Right atrium auricular region (tissue), 2 donors: Measurements from ENCODE around the gene ENPP7. TPM values are rescaled to one million over a fixed set of nuclear protein-coding genes. Genes with fewer than 3 reads are reported as not detected.
"Not testable (repeated sequence)": the region's sequence is repeated elsewhere in the genome, so short reads cannot be mapped to it uniquely, and the experiment has no call there.

Source experiments
- DNase-seq: peaks from one replicate; pipeline ENCODE4 v3.0.0-alpha.2; 2019; ENCODE audit warnings: low spot score
- H3K27ac ChIP-seq, 2 donors: fragments of 200-600 bp; sonication (generic); 1 replicate in 1 of 2; 2 replicates in 1 of 2; pipeline ENCODE4 v1.5.1; 2016 to 2019
- H3K27me3 ChIP-seq, 2 donors: fragments of 200-600 bp; sonication (generic); one replicate each; pipeline versions ENCODE4 v1.5.1 to v1.6.0; 2017 to 2019
- H3K36me3 ChIP-seq: fragments of 200-600 bp; sonication (generic); one replicate; pipeline ENCODE4 v1.5.1; 2016
- H3K4me1 ChIP-seq, 2 donors: fragments of 200-600 bp; sonication (generic); one replicate each; pipeline versions ENCODE4 v1.5.1 to v1.6.0; 2017 to 2019
- H3K4me3 ChIP-seq, 2 donors: fragments of 200-600 bp; sonication (generic); 1 replicate in 1 of 2; 2 replicates in 1 of 2; pipeline ENCODE4 v1.5.1; 2017 to 2019; ENCODE audit warnings: mild to moderate bottlenecking in 1 of 2, moderate library complexity in 1 of 2
- H3K9me3 ChIP-seq, 2 donors: fragments of 200-600 bp; sonication (generic); one replicate each; pipeline ENCODE4 v1.5.1; 2019
- total RNA-seq, 2 donors: library from RNA; depleted of rRNA; stranded (reverse); fragments of >200 nt; gene quantifications; one replicate each; pipeline ENCODE4 v1.1.0, GENCODE V29; 2016
- TF ChIP-seq, protein P1 (sequence below), 2 donors: fragments of 200-600 bp; sonication (generic); IDR thresholded peaks; one replicate each; pipeline ENCODE4 v1.5.1; 2019; ENCODE audit warnings: antibody characterized with exemption in 2 of 2

ENPP7 gene
- total RNA-seq, 2 donors from 2014 or later = not detected

DNA sequence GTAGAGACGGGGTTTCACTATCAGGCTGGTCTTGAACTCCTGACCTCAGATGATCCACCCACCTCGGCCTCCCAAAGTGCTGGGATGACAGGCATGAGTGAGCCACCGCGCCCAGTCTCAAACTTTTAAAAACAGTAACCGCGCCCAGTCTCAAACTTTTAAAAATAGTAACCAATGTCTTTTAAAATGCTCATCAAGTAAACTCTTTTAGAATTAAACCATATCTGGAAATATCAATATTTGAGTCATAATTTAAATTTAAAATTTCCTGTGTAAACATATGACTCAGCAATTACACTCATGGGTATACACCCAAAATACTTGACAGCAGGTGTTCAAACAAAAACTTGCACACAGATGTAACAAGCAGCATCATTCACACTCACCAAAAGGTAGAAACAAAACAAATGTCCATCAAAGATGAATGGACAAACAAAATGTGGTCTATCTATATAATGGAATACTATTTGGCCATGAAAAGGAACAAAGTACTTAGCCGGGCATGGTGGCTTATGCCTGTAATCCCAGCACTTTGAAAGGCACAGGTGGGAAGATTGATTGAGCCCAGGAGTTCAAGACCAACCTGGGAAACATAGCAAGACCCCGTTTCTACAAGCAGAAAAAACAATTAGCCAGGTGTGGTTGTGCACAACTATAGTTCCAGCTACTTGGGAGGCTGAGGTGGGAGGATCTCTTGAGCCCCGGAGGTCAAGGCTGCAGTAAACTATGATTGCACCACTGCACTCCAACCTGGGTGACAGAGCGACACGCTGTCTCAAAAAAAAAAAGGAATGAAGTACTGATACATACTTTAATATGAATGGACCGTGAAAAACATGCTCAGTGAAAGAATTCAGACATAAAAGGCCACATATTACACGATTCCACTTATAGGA lies 20.2 kb downstream of the ENPP7 start:
- TF ChIP-seq, protein P1, sequence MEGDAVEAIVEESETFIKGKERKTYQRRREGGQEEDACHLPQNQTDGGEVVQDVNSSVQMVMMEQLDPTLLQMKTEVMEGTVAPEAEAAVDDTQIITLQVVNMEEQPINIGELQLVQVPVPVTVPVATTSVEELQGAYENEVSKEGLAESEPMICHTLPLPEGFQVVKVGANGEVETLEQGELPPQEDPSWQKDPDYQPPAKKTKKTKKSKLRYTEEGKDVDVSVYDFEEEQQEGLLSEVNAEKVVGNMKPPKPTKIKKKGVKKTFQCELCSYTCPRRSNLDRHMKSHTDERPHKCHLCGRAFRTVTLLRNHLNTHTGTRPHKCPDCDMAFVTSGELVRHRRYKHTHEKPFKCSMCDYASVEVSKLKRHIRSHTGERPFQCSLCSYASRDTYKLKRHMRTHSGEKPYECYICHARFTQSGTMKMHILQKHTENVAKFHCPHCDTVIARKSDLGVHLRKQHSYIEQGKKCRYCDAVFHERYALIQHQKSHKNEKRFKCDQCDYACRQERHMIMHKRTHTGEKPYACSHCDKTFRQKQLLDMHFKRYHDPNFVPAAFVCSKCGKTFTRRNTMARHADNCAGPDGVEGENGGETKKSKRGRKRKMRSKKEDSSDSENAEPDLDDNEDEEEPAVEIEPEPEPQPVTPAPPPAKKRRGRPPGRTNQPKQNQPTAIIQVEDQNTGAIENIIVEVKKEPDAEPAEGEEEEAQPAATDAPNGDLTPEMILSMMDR (IDR thresholded peaks at IDR 0.05) = no peak
- no peaks in the 10 kb centered on the region for H3K9me3 ChIP-seq
- H3K27me3 ChIP-seq = peaks cover 11 to 42% of the 10 kb centered on the region in 2 donors
- no peak for DNase-seq
- H3K36me3 ChIP-seq = no peaks in the 10 kb centered on the region
- no peak overlapping the region for H3K4me3 ChIP-seq
- H3K27ac ChIP-seq = no peak overlapping the region
- peaks cover 0 to 19% of the 10 kb centered on the region in 2 donors for H3K4me1 ChIP-seq

DNA sequence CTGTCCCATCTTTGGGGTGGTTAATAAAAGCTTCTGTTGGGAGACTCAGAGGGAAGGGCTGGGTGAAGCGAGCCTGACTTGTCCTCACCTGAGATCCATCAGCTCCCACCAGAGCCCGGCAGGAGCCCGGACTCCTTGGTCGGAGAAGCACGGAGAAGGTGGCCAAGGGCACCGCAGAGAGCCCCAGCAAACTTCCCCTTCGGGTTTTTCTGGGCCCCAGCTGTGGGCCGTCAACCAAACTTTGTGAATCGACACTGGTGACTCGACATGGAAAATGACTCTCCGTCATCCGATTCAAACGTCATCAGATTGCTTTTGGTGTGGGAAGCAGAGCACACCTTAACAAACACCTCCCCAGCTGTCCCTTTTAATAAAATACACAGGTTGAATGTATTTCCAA lies 21.4 kb downstream of the ENPP7 start:
- Histone ChIP-seq H3K36me3 (no peaks in the 10 kb centered on the region), H3K27me3 (peaks cover 8 to 38% of the 10 kb centered on the region in 2 donors), H3K4me3 (no peak overlapping the region), H3K9me3 (no peaks in the 10 kb centered on the region), H3K4me1 (peaks cover 0 to 13% of the 10 kb centered on the region in 2 donors), H3K27ac (no peak overlapping the region)
- TF ChIP-seq, protein P1 (IDR thresholded peaks at IDR 0.05) = no peak
- no peak for DNase-seq

DNA sequence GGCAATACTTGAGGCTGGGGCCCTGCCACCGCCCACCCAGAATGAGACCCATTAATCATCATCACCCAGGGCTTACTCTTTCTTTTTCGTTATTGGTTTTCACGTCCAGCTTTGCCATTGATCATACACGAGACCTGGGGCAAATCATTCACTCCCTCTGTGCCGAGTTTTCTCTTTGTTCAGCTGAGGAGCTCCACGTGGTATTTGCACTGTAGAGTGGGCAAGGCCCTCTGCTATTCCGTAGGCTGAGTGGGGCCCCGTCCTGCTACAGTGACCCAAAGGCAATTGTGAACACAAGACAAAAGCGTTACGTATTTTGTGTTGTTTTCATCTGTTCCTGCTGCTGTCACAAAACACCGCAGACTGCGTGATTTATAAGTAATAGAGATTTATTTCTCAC lies 23.6 kb downstream of the ENPP7 start:
- Histone ChIP-seq H3K4me1 (no peaks in the 10 kb centered on the region), H3K27ac (no peak overlapping the region), H3K4me3 (no peak overlapping the region), H3K9me3 (no peaks in the 10 kb centered on the region), H3K27me3 (peaks cover 0 to 19% of the 10 kb centered on the region in 2 donors), H3K36me3 (no peaks in the 10 kb centered on the region)
- TF ChIP-seq, protein P1 (IDR thresholded peaks at IDR 0.05) = no peak
- no peak for DNase-seq

- not testable (repeated sequence) for H3K4me1 ChIP-seq, DNase-seq, H3K27ac ChIP-seq, H3K4me3 ChIP-seq, H3K36me3 ChIP-seq, H3K9me3 ChIP-seq
- H3K27me3 ChIP-seq = peaks cover 0 to 14% of the 10 kb centered on the region in 2 donors
These were observed 24.2 kb downstream of the ENPP7 start for GRCh38 chr17:79754903-79755302.

- no peak for DNase-seq
- H3K36me3 ChIP-seq = no peaks in the 10 kb centered on the region
- H3K4me1 ChIP-seq = no peaks in the 10 kb centered on the region
- TF ChIP-seq, protein P1 (IDR thresholded peaks at IDR 0.05) = no peak
- no peak overlapping the region for H3K27ac ChIP-seq
- no peaks in the 10 kb centered on the region for H3K9me3 ChIP-seq
- no peak overlapping the region for H3K4me3 ChIP-seq
- H3K27me3 ChIP-seq = peaks cover 0 to 7% of the 10 kb centered on the region in 2 donors
These were observed 24.8 kb downstream of the ENPP7 start for GRCh38 chr17:79755591-79755990.

- Histone ChIP-seq H3K4me3 (no peak overlapping the region), H3K9me3 (no peaks in the 10 kb centered on the region), H3K36me3 (no peaks in the 10 kb centered on the region), H3K4me1 (no peaks in the 10 kb centered on the region), H3K27me3 (no peaks in the 10 kb centered on the region), H3K27ac (no peak overlapping the region)
- no peak for DNase-seq
- TF ChIP-seq, protein P1 (IDR thresholded peaks at IDR 0.05) = no peak
These were observed 26.5 kb downstream of the ENPP7 start for GRCh38 chr17:79757140-79757745.
